OCI-LY3 (cell line): ENCODE measurements around the gene MIGA2.

Experiments
- EZH2phosphoT487 ChIP-seq: fragments of 200-600 bp; shearing (Covaris generic); IDR thresholded peaks from 2 replicates; pipeline ENCODE4 v1.6.1; 2018; ENCODE audit warnings: antibody characterized with exemption, mixed run types, low read depth
- TF ChIP-seq, protein P1 (sequence below): fragments of 200-600, 300-600 bp; sonication (generic); IDR thresholded peaks from 2 replicates; pipeline ENCODE4 v1.5.1; 2014; ENCODE audit warnings: antibody characterized with exemption, low read length, low read depth

- TF ChIP-seq, protein P1, sequence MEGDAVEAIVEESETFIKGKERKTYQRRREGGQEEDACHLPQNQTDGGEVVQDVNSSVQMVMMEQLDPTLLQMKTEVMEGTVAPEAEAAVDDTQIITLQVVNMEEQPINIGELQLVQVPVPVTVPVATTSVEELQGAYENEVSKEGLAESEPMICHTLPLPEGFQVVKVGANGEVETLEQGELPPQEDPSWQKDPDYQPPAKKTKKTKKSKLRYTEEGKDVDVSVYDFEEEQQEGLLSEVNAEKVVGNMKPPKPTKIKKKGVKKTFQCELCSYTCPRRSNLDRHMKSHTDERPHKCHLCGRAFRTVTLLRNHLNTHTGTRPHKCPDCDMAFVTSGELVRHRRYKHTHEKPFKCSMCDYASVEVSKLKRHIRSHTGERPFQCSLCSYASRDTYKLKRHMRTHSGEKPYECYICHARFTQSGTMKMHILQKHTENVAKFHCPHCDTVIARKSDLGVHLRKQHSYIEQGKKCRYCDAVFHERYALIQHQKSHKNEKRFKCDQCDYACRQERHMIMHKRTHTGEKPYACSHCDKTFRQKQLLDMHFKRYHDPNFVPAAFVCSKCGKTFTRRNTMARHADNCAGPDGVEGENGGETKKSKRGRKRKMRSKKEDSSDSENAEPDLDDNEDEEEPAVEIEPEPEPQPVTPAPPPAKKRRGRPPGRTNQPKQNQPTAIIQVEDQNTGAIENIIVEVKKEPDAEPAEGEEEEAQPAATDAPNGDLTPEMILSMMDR = no peak
- TF ChIP-seq EZH2phosphoT487 = no peak
Measured at GRCh38 chr9:129011170-129011569, 25.3 kb upstream of the MIGA2 start.
